CD14-positive monocyte (primary cell): ENCODE results near the gene NUP93. TPM values are rescaled to one million over a fixed set of nuclear protein-coding genes. Genes with fewer than 3 reads are reported as not detected.

ENCODE experiments used
- DNase-seq, 3 donors: peaks; one replicate each; pipeline ENCODE4 v3.0.0-alpha.2; 2011 to 2022
- H2AFZ ChIP-seq: 2 replicates; pipeline ENCODE4 v1.6.0; 2012; ENCODE audit warnings: mild to moderate bottlenecking, low read depth, low read length, inconsistent platforms; ENCODE audit not compliant: insufficient read depth, poor library complexity, severe bottlenecking
- H3K27ac ChIP-seq, 2 donors: 1 replicate in 1 of 2; 2 replicates in 1 of 2; pipeline ENCODE4 v1.5.1; 2012 to 2013; ENCODE audit warnings: low read length in 2 of 2, control low read depth in 1 of 2, inconsistent platforms in 1 of 2, low read depth in 1 of 2, mild to moderate bottlenecking in 1 of 2
- H3K27me3 ChIP-seq, 2 donors: one replicate each; pipeline versions ENCODE4 v1.6.0 to v1.6.1; 2011 to 2013; ENCODE audit warnings: low read length in 2 of 2; ENCODE audit not compliant: control insufficient read depth in 2 of 2, insufficient read depth in 2 of 2
- H3K36me3 ChIP-seq, 2 donors: replicated peaks in 1 of 2; 1 replicate in 1 of 2; 2 replicates in 1 of 2; pipeline versions ENCODE4 v1.5.1 to v1.6.1; 2012 to 2013; ENCODE audit warnings: low read length in 2 of 2, control low read depth in 1 of 2, inconsistent platforms in 1 of 2, mild to moderate bottlenecking in 1 of 2; ENCODE audit not compliant: insufficient read depth in 2 of 2, control insufficient read depth in 1 of 2
- H3K4me1 ChIP-seq, 2 donors: 1 replicate in 1 of 2; 2 replicates in 1 of 2; pipeline versions ENCODE4 v1.5.1 to v1.6.1; 2012 to 2013; ENCODE audit warnings: low read length in 2 of 2, control low read depth in 1 of 2, inconsistent platforms in 1 of 2, mild to moderate bottlenecking in 1 of 2, moderate library complexity in 1 of 2; ENCODE audit not compliant: insufficient read depth in 2 of 2, control insufficient read depth in 1 of 2
- H3K4me2 ChIP-seq: replicated peaks from 2 replicates; pipeline ENCODE3; 2012; ENCODE audit warnings: low read length, moderate library complexity, mild to moderate bottlenecking; ENCODE audit not compliant: poor library complexity, severe bottlenecking; ENCODE audit errors: extremely low read depth
- H3K4me3 ChIP-seq, 3 experiments: fragments of 200-600 bp in 1 of 3; sonication (generic) in 1 of 3; replicated peaks in 1 of 3; 1 replicate in 2 of 3; 2 replicates in 1 of 3; pipeline ENCODE4 v1.5.1; 2011 to 2013; ENCODE audit warnings: low read length in 3 of 3, mild to moderate bottlenecking in 3 of 3, control low read depth in 2 of 3, low read depth in 2 of 3, inconsistent platforms in 1 of 3, moderate library complexity in 1 of 3
- H3K79me2 ChIP-seq: 2 replicates; pipeline ENCODE4 v1.6.0; 2012; ENCODE audit warnings: mild to moderate bottlenecking, control low read depth, inconsistent platforms, low read length, moderate library complexity; ENCODE audit not compliant: insufficient read depth
- H3K9ac ChIP-seq: 2 replicates; pipeline ENCODE4 v1.6.0; 2017; ENCODE audit warnings: low read length, mild to moderate bottlenecking; ENCODE audit not compliant: insufficient read depth, poor library complexity, severe bottlenecking
- H3K9me3 ChIP-seq, 2 donors: replicated peaks in 1 of 2; 1 replicate in 1 of 2; 2 replicates in 1 of 2; pipeline versions ENCODE4 v1.5.1 to v1.6.1; 2012 to 2013; ENCODE audit warnings: low read length in 2 of 2, control low read depth in 1 of 2; ENCODE audit not compliant: control insufficient read depth in 1 of 2, insufficient read depth in 1 of 2
- H4K20me1 ChIP-seq: 2 replicates; pipeline ENCODE4 v1.6.0; 2012; ENCODE audit warnings: mild to moderate bottlenecking, low read length, control low read depth, moderate library complexity; ENCODE audit not compliant: insufficient read depth
- H3K27ac Mint-ChIP-seq, 7 donors: one replicate each; pipeline ENCODE4 v1.8.0; 2020; ENCODE audit warnings: mild to moderate bottlenecking in 7 of 7, mixed read lengths in 7 of 7, moderate library complexity in 6 of 7, inconsistent platforms in 2 of 7
- H3K27me3 Mint-ChIP-seq, 3 donors: one replicate each; pipeline ENCODE4 v1.8.0; 2021 to 2022; ENCODE audit warnings: low read depth in 3 of 3, mild to moderate bottlenecking in 3 of 3, mixed read lengths in 3 of 3, moderate library complexity in 3 of 3, inconsistent platforms in 1 of 3
- H3K36me3 Mint-ChIP-seq, 2 donors: one replicate each; pipeline ENCODE4 v1.8.0; 2020; ENCODE audit warnings: mixed read lengths in 2 of 2, inconsistent platforms in 1 of 2, mild to moderate bottlenecking in 1 of 2
- H3K4me1 Mint-ChIP-seq: one replicate; pipeline ENCODE4 v1.8.0; 2020; ENCODE audit warnings: mild to moderate bottlenecking, mixed read lengths
- H3K4me3 Mint-ChIP-seq, 2 donors: one replicate each; pipeline ENCODE4 v1.8.0; 2020; ENCODE audit warnings: mild to moderate bottlenecking in 2 of 2, mixed read lengths in 2 of 2, moderate library complexity in 1 of 2
- H3K9me3 Mint-ChIP-seq, 7 donors: one replicate each; pipeline ENCODE4 v1.8.0; 2020 to 2022; ENCODE audit warnings: mixed read lengths in 7 of 7, mild to moderate bottlenecking in 6 of 7, moderate library complexity in 6 of 7, inconsistent platforms in 2 of 7
- WGBS: methylation state at CpG from one replicate; pipeline ENCODE4 v1.1.5; 2013; ENCODE audit warnings: missing lambda C conversion rate; ENCODE audit not compliant: insufficient coverage; 5-methylcytosine and 5-hydroxymethylcytosine counted together
- intact Hi-C, 2 donors: fragments of 100-400 bp; cut with micrococcal nuclease; formaldehyde crosslinking; loops; one replicate each; pipeline versions ENCODE4 v1.15.0 to v1.15.1; 2023
- polyA plus RNA-seq, 3 donors: library from polyadenylated mRNA; depleted of rRNA in 1 of 3; unstranded in 2 of 3; stranded (reverse) in 1 of 3; fragments of 300-500 nt in 2 of 3; fragments of >200 nt in 1 of 3; fragmentation: Illumina TruSeq in 2 of 3; gene quantifications; 1 replicate in 2 of 3; 2 replicates in 1 of 3; pipeline ENCODE4 v1.2.3, GENCODE V29; 2012 to 2021
- TF ChIP-seq, protein P1 (sequence below): fragments of 200-600 bp; IDR thresholded peaks from one replicate; pipeline ENCODE4 v1.8.0; 2022; ENCODE audit warnings: antibody characterized with exemption, mild to moderate bottlenecking

Gene NUP93
- polyA plus RNA-seq, 3 donors = 46.6 to 77.7 (median 59.4) TPM

DNA sequence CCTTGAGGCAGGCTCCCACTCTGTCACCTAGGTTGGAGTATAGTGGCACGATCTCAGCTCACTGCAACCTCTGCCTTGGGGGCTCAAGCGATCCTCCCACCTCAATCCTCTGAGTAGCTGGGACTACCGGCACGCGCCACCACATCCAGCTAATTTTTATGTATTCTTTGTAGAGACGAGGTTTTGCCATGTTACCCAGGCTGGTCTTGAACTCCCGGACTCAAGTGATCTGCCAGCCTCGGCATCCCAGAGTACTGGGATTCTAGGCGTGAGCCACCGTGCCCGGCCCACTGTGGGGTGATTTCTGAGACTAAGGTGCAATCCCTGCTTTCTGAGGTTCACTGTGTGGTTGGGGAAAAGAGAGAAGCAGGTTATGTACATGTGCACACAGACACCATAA, 123.0 kb downstream of the NUP93 start:
- no peak overlapping the region for H3K4me3 Mint-ChIP-seq
- TF ChIP-seq, protein P1, sequence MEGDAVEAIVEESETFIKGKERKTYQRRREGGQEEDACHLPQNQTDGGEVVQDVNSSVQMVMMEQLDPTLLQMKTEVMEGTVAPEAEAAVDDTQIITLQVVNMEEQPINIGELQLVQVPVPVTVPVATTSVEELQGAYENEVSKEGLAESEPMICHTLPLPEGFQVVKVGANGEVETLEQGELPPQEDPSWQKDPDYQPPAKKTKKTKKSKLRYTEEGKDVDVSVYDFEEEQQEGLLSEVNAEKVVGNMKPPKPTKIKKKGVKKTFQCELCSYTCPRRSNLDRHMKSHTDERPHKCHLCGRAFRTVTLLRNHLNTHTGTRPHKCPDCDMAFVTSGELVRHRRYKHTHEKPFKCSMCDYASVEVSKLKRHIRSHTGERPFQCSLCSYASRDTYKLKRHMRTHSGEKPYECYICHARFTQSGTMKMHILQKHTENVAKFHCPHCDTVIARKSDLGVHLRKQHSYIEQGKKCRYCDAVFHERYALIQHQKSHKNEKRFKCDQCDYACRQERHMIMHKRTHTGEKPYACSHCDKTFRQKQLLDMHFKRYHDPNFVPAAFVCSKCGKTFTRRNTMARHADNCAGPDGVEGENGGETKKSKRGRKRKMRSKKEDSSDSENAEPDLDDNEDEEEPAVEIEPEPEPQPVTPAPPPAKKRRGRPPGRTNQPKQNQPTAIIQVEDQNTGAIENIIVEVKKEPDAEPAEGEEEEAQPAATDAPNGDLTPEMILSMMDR = no peak
- H3K9me3 Mint-ChIP-seq = no peaks in the 10 kb centered on the region
- H3K9me3 ChIP-seq = no peaks in the 10 kb centered on the region
- no peaks in the 10 kb centered on the region for H3K79me2 ChIP-seq
- no peak overlapping the region for H3K4me2 ChIP-seq
- H3K4me3 ChIP-seq = no peak overlapping the region
- no peak overlapping the region for H3K9ac ChIP-seq
- peak overlapping the region in 1 of 7 donors; percentile 16 for H3K27ac Mint-ChIP-seq
- no peak overlapping the region for H3K27ac ChIP-seq
- peaks cover 41% of the 10 kb centered on the region for H3K4me1 Mint-ChIP-seq
- H3K36me3 Mint-ChIP-seq = no peaks in the 10 kb centered on the region
- intact Hi-C loops = no loop called here
- no peak overlapping the region for H2AFZ ChIP-seq
- WGBS = 93% methylated on average over 8 of the region's 11 CpGs
- no peaks in the 10 kb centered on the region for H4K20me1 ChIP-seq
- DNase-seq = no peak
- H3K27me3 Mint-ChIP-seq = peaks cover 0 to 2% (median 0%) of the 10 kb centered on the region in 3 donors
- H3K27me3 ChIP-seq = no peaks in the 10 kb centered on the region
- H3K4me1 ChIP-seq = peaks cover 22 to 26% of the 10 kb centered on the region in 2 donors
- no peaks in the 10 kb centered on the region for H3K36me3 ChIP-seq

DNA sequence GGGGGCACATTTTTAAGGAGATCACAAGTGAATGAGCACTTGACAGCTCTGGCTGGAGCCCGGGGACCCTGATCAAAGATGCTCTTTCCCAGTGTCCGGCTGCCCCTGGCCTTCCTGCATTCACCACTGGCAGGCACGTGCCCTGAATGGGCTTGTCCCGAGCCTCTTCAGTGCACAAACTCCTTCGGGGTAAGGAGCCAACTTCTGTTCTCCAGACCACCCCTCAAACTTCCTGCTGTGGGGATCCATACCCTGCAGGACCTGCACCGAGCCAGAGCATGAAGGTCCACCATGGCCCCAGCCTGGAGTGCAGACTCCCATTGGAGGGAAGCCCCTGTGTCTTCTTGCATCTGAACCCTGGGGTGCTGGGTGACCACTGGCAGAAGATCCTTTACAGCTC, 125.3 kb downstream of the NUP93 start:
- intact Hi-C loops = no loop called here
- H3K27ac ChIP-seq = no peak overlapping the region
- WGBS = 100% methylated on average over 6 of the region's 6 CpGs
- peaks cover 38 to 43% of the 10 kb centered on the region in 2 donors for H3K4me1 ChIP-seq
- H3K27ac Mint-ChIP-seq = no peak overlapping the region
- H3K36me3 ChIP-seq = no peaks in the 10 kb centered on the region
- H3K27me3 Mint-ChIP-seq = peaks cover 0 to 4% (median 3%) of the 10 kb centered on the region in 3 donors
- no peaks in the 10 kb centered on the region for H3K36me3 Mint-ChIP-seq
- no peak overlapping the region for H3K4me3 Mint-ChIP-seq
- H3K9me3 Mint-ChIP-seq = no peaks in the 10 kb centered on the region
- no peak overlapping the region for H3K4me3 ChIP-seq
- no peak overlapping the region for H3K9ac ChIP-seq
- TF ChIP-seq, protein P1 = no peak
- no peaks in the 10 kb centered on the region for H4K20me1 ChIP-seq
- no peaks in the 10 kb centered on the region for H3K79me2 ChIP-seq
- DNase-seq = no peak
- H3K4me1 Mint-ChIP-seq = peaks cover 50% of the 10 kb centered on the region
- H3K9me3 ChIP-seq = no peaks in the 10 kb centered on the region
- H3K4me2 ChIP-seq = no peak overlapping the region
- H3K27me3 ChIP-seq = no peaks in the 10 kb centered on the region
- no peak overlapping the region for H2AFZ ChIP-seq
